K562 (cell line): ENCODE data around the gene ZFAND6. TPM values are rescaled to one million over a fixed set of nuclear protein-coding genes. Genes with fewer than 3 reads are reported as not detected.

Source experiments
- ATAC-seq: fragments of 200-7000 bp; cut with Tn5 transposase; 3 replicates; pipeline ENCODE4 v1.9.1; 2020; ENCODE audit warnings: moderate library complexity
- BruUV-seq: library from RNA; stranded (reverse); fragments of 400-500 nt; replicated peaks from 2 replicates; lab custom pipeline; 2021; lab: Mats Ljungman, UMichigan
- CTCF ChIA-PET: fragments of 300-600 bp; formaldehyde crosslinking; extraction: SDS; loops from one replicate; lab custom pipeline; 2021; ENCODE audit warnings: low intra/inter-chr PET ratio; lab: Yijun Ruan, JAX
- POLR2A ChIA-PET: fragments of 300-600, 350-650 bp; sonication (Branson Sonifier 250); formaldehyde crosslinking; extraction: SDS; loops from one replicate; lab custom pipeline; 2021; ENCODE audit warnings: antibody characterized with exemption, inconsistent platforms; lab: Yijun Ruan, JAX
- DNase-seq, 4 experiments: peaks; one replicate each; pipeline versions ENCODE4 v3.0.0 to v3.0.0-alpha.2; 2011 to 2018; ENCODE audit warnings: low spot score in 3 of 4, mixed read lengths in 3 of 4; ENCODE audit errors: extremely low read depth in 1 of 4
- FAIRE-seq: peaks from 2 replicates; lab custom pipeline; 2011; peaks lifted over from hg19 to GRCh38; lab: Jason Lieb, UNC
- H2AFZ ChIP-seq: 2 replicates; pipeline ENCODE4 v1.6.0; 2011; ENCODE audit warnings: low read depth, low read length, control low read depth, inconsistent platforms
- H3K27ac ChIP-seq: fragments of 200-600 bp; 3 replicates; pipeline ENCODE4 v1.8.0; 2011; ENCODE audit warnings: low read depth, mild to moderate bottlenecking, control low read depth, inconsistent platforms, low read length, moderate library complexity, mixed read lengths; ENCODE audit errors: extremely low read depth
- H3K27me3 ChIP-seq, 2 experiments: fragments of 300-600 bp in 1 of 2; 2 replicates in 1 of 2; 3 replicates in 1 of 2; pipeline versions ENCODE4 v1.6.0 to v1.8.0; 2011; ENCODE audit warnings: inconsistent platforms in 2 of 2, low read length in 2 of 2, mild to moderate bottlenecking in 1 of 2, mixed read lengths in 1 of 2, moderate library complexity in 1 of 2; ENCODE audit not compliant: control insufficient read depth in 2 of 2, insufficient read depth in 2 of 2
- H3K36me3 ChIP-seq: fragments of 300-600 bp; 3 replicates; pipeline ENCODE4 v1.8.0; 2011; ENCODE audit warnings: mild to moderate bottlenecking, low read length, inconsistent platforms; ENCODE audit not compliant: control insufficient read depth, insufficient read depth
- H3K4me1 ChIP-seq, 2 experiments: fragments of 200-600 bp in 1 of 2; replicated peaks in 1 of 2; 2 replicates in 1 of 2; 3 replicates in 1 of 2; pipeline versions ENCODE4 v1.5.1 to v1.8.0; 2011; ENCODE audit warnings: inconsistent platforms in 2 of 2, low read length in 2 of 2, mild to moderate bottlenecking in 1 of 2, mixed read lengths in 1 of 2, moderate library complexity in 1 of 2; ENCODE audit not compliant: control insufficient read depth in 2 of 2, insufficient read depth in 2 of 2
- H3K4me2 ChIP-seq: 2 replicates; pipeline ENCODE4 v1.6.1; 2011; ENCODE audit warnings: low read length, control low read depth, inconsistent platforms, mixed read lengths; ENCODE audit not compliant: insufficient read depth
- H3K4me3 ChIP-seq: fragments of 200-600 bp; sonication (generic), shearing (Covaris generic); 2 replicates; pipeline ENCODE4 v1.5.1; 2016; ENCODE audit warnings: control low read depth, inconsistent platforms
- H3K79me2 ChIP-seq: fragments of 200-600 bp; 3 replicates; pipeline ENCODE4 v1.8.0; 2011; ENCODE audit warnings: low read length, inconsistent platforms; ENCODE audit not compliant: control insufficient read depth, insufficient read depth
- H3K9ac ChIP-seq, 2 experiments: 2 replicates each; pipeline versions ENCODE4 v1.6.0 to v1.6.1; 2011; ENCODE audit warnings: low read depth in 2 of 2, low read length in 2 of 2, control low read depth in 1 of 2, inconsistent platforms in 1 of 2, mild to moderate bottlenecking in 1 of 2, mixed read lengths in 1 of 2; ENCODE audit not compliant: insufficient read depth in 1 of 2
- H3K9me1 ChIP-seq: one replicate; pipeline ENCODE4 v1.6.0; 2011; ENCODE audit warnings: inconsistent platforms, mild to moderate bottlenecking, low read length, moderate library complexity; ENCODE audit not compliant: control insufficient read depth, insufficient read depth
- H3K9me3 ChIP-seq: replicated peaks from 2 replicates; pipeline ENCODE4 v1.5.1; 2011; ENCODE audit warnings: low read depth, low read length, inconsistent platforms; ENCODE audit not compliant: control insufficient read depth, insufficient read depth
- H4K20me1 ChIP-seq: replicated peaks from 2 replicates; pipeline ENCODE4 v1.6.1; 2011; ENCODE audit warnings: low read length, inconsistent platforms, mixed read lengths; ENCODE audit not compliant: control insufficient read depth, insufficient read depth
- HLTF ChIP-seq: fragments of 450-650 bp; IDR thresholded peaks from 2 replicates; pipeline ENCODE4 v1.6.1; 2016
- JUND ChIP-seq, 2 experiments: IDR thresholded peaks; 2 replicates in 1 of 2; 3 replicates in 1 of 2; pipeline ENCODE4 v1.6.1; 2011; ENCODE audit warnings: borderline replicate concordance in 2 of 2, low read depth in 2 of 2, low read length in 2 of 2, improper control_type of control experiment in 1 of 2, missing biosample characterization in 1 of 2, missing genetic modification characterization in 1 of 2, missing genetic modification reagents in 1 of 2
- MCM5 ChIP-seq: fragments of 450-650 bp; IDR thresholded peaks from 2 replicates; pipeline ENCODE4 v1.6.1; 2016; ENCODE audit warnings: low read depth
- MTF1 ChIP-seq: fragments of 250-450 bp; sonication (Bioruptor Pico); IDR thresholded peaks from 2 replicates; pipeline ENCODE4 v1.9.0; 2021; ENCODE audit warnings: moderate library complexity, mild to moderate bottlenecking, inconsistent platforms, borderline replicate concordance
- POLR2AphosphoS2 ChIP-seq: IDR thresholded peaks from 2 replicates; pipeline ENCODE4 v1.6.1; 2012; ENCODE audit warnings: low read length, improper control_type of control experiment
- SPI1 ChIP-seq: IDR thresholded peaks from 2 replicates; pipeline ENCODE4 v1.6.1; 2011; ENCODE audit warnings: low read depth, low read length, control low read depth, borderline replicate concordance
- TFAM ChIP-seq: fragments of 250-450 bp; sonication (Bioruptor Pico); conservative IDR thresholded peaks from 2 replicates; pipeline ENCODE4 v1.5.0; 2021; ENCODE audit warnings: mild to moderate bottlenecking, moderate library complexity
- ZC3H4 ChIP-seq: sonication (generic); formaldehyde crosslinking; IDR thresholded peaks from 2 replicates; pipeline ENCODE4 v1.9.0; 2021; ENCODE audit warnings: missing genetic modification reagents, borderline replicate concordance
- ZKSCAN3 ChIP-seq: fragments of 250-450 bp; sonication (Bioruptor Pico); IDR thresholded peaks from 2 replicates; pipeline ENCODE4 v1.4.0; 2020
- WGBS: fragments of 100-300 bp; shearing (Covaris generic); methylation state at CpG from one replicate; pipeline ENCODE4 v1.1.6; 2016; ENCODE audit warnings: low coverage, mixed read lengths; ENCODE audit not compliant: insufficient coverage; ENCODE audit errors: missing lambda C conversion rate; 5-methylcytosine and 5-hydroxymethylcytosine counted together
- in situ Hi-C: fragments of 300-500 bp; cut with MboI; formaldehyde crosslinking; loops from 4 replicates; pipeline ENCODE4 v1.15.0; 2018; ENCODE audit warnings: inconsistent platforms, mixed read lengths
- intact Hi-C: fragments of 100-400 bp; cut with micrococcal nuclease; formaldehyde crosslinking; loops from 2 replicates; pipeline ENCODE4 v1.14.2; 2022
- polyA plus RNA-seq, 8 experiments: library from polyadenylated mRNA; depleted of rRNA in 4 of 8; stranded (reverse) in 5 of 8; unstranded in 3 of 8; fragments of >200 nt; fragmentation: Nextera tagmentation in 2 of 8; fragmentation: Illumina TruSeq in 1 of 8; extraction: Ambion mirVana in 2 of 8; extraction: Trizol in 1 of 8; gene quantifications; 2 replicates each; pipeline versions ENCODE4 v1.2.1 to v1.2.3, GENCODE V29; 2011 to 2014; ENCODE audit warnings: inconsistent platforms in 1 of 8, missing spikeins in 1 of 8
- total RNA-seq, 7 experiments: library from RNA; depleted of rRNA in 6 of 7; stranded (reverse); fragments of >200 nt in 6 of 7; fragmentation: Illumina TruSeq in 2 of 7; extraction: Trizol in 2 of 7; gene quantifications; 2 replicates each; pipeline versions ENCODE4 v1.2.1 to v1.2.3, GENCODE V29; 2011 to 2021; ENCODE audit warnings: low replicate concordance in 1 of 7
- TF ChIP-seq, protein P1 (sequence below): fragments of 450-650 bp; formaldehyde crosslinking; IDR thresholded peaks from 2 replicates; pipeline ENCODE4 v1.4.0; 2022; ENCODE audit warnings: mild to moderate bottlenecking, moderate library complexity
- TF ChIP-seq, protein P2 (sequence below): sonication (generic); formaldehyde crosslinking; IDR thresholded peaks from 2 replicates; pipeline ENCODE4 v1.8.0; 2022; ENCODE audit warnings: mild to moderate bottlenecking, missing genetic modification reagents
- TF ChIP-seq, protein P3 (sequence below), 2 experiments: IDR thresholded peaks; 2 replicates each; pipeline ENCODE4 v1.6.1; 2011; ENCODE audit warnings: borderline replicate concordance in 1 of 2, control low read depth in 1 of 2, low read depth in 1 of 2, low read length in 1 of 2, mild to moderate bottlenecking in 1 of 2, mixed read lengths in 1 of 2, moderate library complexity in 1 of 2; ENCODE audit not compliant: insufficient read depth in 1 of 2, insufficient read length in 1 of 2, poor library complexity in 1 of 2, severe bottlenecking in 1 of 2; ENCODE audit errors: extremely low read depth in 1 of 2

The ZFAND6 gene
- total and polyA plus RNA-seq, 9 of the 15 experiments (the other 6 are each of a cell fraction or from before 2014, with no cell fraction given) = 53.9 to 206 (median 88.9) TPM

DNA sequence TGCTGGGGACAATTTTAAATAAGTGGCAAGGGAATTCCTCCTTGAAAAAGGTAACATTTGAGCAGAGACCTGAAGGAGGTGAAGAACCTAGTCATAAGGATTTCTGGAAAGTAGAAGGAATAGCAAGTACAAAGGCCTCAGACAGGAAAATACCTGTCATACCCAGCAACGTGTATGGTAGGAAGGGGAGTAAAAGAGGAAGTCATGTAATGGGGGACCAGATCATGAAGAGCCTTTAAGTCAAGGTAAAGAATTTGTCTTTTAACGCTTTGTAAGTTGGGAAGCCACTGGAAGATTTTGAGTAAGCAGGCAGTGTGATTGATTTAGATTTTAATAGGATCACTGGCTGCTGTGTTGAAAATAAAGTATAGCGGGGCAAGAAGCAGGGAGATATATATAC is 49.9 kb downstream of the ZFAND6 start:
- Histone ChIP-seq H3K4me2 (no peak overlapping the region), H3K36me3 (no peaks in the 10 kb centered on the region; the same call in 2 of the 3 replicates), H3K9me1 (no peaks in the 10 kb centered on the region), H3K9ac (no peak overlapping the region), H3K9me3 (no peaks in the 10 kb centered on the region), H3K4me3 (no peak overlapping the region), H3K79me2 (peaks cover 66% of the 10 kb centered on the region), H3K27me3 (no peaks in the 10 kb centered on the region), H2AFZ (no peak overlapping the region), H4K20me1 (peaks cover 5% of the 10 kb centered on the region; the same call in 1 of the 2 replicates), H3K4me1 (peaks cover 0 to 8% of the 10 kb centered on the region in 2 experiments; a peak in 2 of 5 replicates), H3K27ac (peak overlapping the region; percentile 2; the same call in 1 of the 3 replicates)
- TF ChIP-seq, protein P1, sequence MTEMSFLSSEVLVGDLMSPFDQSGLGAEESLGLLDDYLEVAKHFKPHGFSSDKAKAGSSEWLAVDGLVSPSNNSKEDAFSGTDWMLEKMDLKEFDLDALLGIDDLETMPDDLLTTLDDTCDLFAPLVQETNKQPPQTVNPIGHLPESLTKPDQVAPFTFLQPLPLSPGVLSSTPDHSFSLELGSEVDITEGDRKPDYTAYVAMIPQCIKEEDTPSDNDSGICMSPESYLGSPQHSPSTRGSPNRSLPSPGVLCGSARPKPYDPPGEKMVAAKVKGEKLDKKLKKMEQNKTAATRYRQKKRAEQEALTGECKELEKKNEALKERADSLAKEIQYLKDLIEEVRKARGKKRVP (CRISPR knock-in tag) = no peak
- TF ChIP-seq ZC3H4 (CRISPR knock-in tag) = no peak
- TF ChIP-seq POLR2AphosphoS2 = no peak
- TF ChIP-seq SPI1 = peak; percentile 94
- DNase-seq = no peak
- POLR2A ChIA-PET = interaction anchor here (0.8 to 1.2 kb wide), 2 partner anchors 21 to 128 kb away, joined by 3 to 7 read pairs; no protein-coding TSS in a partner anchor
- in situ Hi-C loops = no loop called here
- intact Hi-C loops = no loop called here
- BruUV-seq = no TSS peak
- peak; percentile 60 for ATAC-seq
- no peak for FAIRE-seq
- CTCF ChIA-PET = no interaction called here
- 43% methylated on average over 3 of the region's 3 CpGs for WGBS

GRCh38 chr15:80110920-80111319 is 51.4 kb downstream of the ZFAND6 start:
- FAIRE-seq (no peak), DNase-seq (no peak), ATAC-seq (no peak)
- ChIA-PET POLR2A (interaction anchor here (0.9 kb wide), 1 partner anchor 13 kb away, joined by 4 read pairs; no protein-coding TSS in a partner anchor), CTCF (no interaction called here)
- Histone ChIP-seq H2AFZ (no peak overlapping the region), H3K79me2 (peaks cover 65% of the 10 kb centered on the region), H4K20me1 (peaks cover 5% of the 10 kb centered on the region; the same call in 1 of the 2 replicates), H3K27me3 (no peaks in the 10 kb centered on the region), H3K9ac (no peak overlapping the region), H3K9me1 (no peaks in the 10 kb centered on the region), H3K9me3 (no peaks in the 10 kb centered on the region), H3K36me3 (no peaks in the 10 kb centered on the region), H3K4me1 (no peaks in the 10 kb centered on the region; a peak in 1 of 5 replicates), H3K4me3 (no peak overlapping the region), H3K4me2 (no peak overlapping the region), H3K27ac (no peak overlapping the region)
- intact Hi-C loops (no loop called here), in situ Hi-C loops (no loop called here)
- BruUV-seq = no TSS peak
- no peak for TF ChIP-seq MTF1 (CRISPR knock-in tag)
- no peak for TF ChIP-seq MCM5
- TF ChIP-seq HLTF = no peak
- TF ChIP-seq TFAM (CRISPR knock-in tag) = no peak
- no peak for TF ChIP-seq ZKSCAN3 (CRISPR knock-in tag)
- TF ChIP-seq, protein P2, sequence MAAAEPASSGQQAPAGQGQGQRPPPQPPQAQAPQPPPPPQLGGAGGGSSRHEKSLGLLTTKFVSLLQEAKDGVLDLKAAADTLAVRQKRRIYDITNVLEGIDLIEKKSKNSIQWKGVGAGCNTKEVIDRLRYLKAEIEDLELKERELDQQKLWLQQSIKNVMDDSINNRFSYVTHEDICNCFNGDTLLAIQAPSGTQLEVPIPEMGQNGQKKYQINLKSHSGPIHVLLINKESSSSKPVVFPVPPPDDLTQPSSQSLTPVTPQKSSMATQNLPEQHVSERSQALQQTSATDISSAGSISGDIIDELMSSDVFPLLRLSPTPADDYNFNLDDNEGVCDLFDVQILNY (CRISPR knock-in tag) = no peak
- TF ChIP-seq, protein P3, sequence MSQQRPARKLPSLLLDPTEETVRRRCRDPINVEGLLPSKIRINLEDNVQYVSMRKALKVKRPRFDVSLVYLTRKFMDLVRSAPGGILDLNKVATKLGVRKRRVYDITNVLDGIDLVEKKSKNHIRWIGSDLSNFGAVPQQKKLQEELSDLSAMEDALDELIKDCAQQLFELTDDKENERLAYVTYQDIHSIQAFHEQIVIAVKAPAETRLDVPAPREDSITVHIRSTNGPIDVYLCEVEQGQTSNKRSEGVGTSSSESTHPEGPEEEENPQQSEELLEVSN (IDR thresholded peaks at IDR 0.05; ENCODE audit: borderline replicate concordance in 1 of 2, extremely low read depth in 1 of 2, insufficient read depth in 1 of 2, insufficient read length in 1 of 2, low read depth in 1 of 2, low read length in 1 of 2, poor library complexity in 1 of 2, severe bottlenecking in 1 of 2) = no peak
- no peak for TF ChIP-seq JUND (IDR thresholded peaks at IDR 0.05; ENCODE audit: borderline replicate concordance, low read depth, low read length)
- TF ChIP-seq JUND (tag; IDR thresholded peaks at IDR 0.05; ENCODE audit: borderline replicate concordance, low read depth, low read length) = no peak
